Stimulated activated naive CD4-positive, alpha-beta T cell treated with Interleukin-2 at 50 U/mL for 16 hours (primary cell): ENCODE measurements around the gene RTF1.
"Not testable (repeated sequence)": the region's sequence is repeated elsewhere in the genome, so short reads cannot be mapped to it uniquely, and the experiment has no call there.

Source experiments
- DNase-seq: peaks from one replicate; lab custom pipeline; 2025; lab: John Stamatoyannopoulos, UW

The RTF1 gene

DNA sequence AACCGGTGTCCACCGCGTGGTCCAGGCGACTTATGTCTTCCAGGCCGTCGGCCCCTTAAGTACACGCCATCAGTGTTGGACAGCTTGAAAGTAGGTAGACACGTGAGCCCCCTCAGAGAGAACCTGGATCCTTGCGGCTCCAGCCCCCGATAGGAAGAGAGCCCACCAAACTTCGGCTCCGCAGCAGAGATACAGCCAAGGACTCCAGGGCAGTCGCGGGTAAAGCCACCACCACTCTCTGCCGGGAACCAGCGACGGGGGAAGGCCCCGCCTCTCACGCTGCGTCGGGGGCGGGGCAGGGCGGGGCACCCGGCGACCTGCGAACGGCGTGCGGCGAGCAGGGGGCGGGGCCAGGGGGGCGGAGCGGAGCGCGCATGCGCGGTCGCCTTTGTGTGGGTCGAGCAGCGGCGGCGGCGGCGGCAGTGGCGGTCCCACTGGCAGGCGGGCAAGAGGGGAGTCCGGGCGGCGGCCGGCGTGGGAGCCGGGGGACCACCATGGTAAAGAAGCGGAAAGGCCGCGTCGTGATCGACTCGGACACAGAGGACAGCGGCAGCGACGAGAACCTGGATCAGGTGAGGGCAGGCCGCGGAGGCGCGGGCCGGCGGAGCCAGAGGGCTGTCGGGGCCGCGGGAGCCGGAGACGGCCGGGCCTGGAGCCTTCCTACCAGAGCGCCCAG, at the start of gene RTF1:
TSS of gene RTF1 (plus strand) at position 354 of the 676 bp plus-strand sequence. CDS start at position 375, 21 bp downstream.
- DNase-seq = peak; percentile 92

- DNase-seq = no peak
These were observed 49.5 kb upstream of the RTF1 start for GRCh38 chr15:41367418-41367817.

GRCh38 chr15:41377978-41378377, 38.9 kb upstream of the RTF1 start:
- DNase-seq = no peak

DNA sequence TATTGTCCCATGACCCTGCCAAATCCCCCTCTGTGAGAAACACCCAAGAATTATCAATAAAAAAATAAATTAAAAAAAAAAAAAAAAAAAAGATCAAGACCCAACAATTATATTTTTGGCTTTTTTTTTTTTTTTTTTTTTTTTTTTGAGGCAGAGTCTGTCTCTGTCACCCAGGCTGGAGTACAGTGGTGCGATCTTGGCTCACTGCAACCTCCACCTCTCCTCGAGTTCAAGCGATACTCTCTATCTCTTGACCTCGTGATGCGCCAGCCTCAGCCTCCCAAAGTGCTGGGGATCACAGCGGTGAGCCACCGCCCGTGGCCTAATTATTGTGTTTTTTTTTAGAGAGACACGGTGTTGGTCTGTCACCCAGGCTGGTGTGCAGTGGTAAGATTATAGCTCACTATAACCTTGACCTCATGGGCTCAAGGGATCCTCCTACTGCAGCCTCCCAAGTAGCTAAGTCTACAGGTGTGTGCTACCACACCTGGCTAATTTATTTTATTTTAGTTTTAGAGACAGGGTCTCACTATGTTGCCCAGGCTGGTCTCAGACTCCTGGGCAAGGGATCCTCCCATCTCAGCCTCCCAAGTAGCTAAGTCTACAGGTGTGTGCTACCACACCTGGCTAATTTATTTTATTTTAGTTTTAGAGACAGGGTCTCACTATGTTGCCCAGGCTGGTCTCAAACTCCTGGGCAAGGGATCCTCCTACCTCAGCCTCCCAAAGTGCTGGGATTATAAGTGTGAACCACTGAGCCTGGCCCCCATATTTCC, 32.7 kb upstream of the RTF1 start:
- DNase-seq = not testable (repeated sequence)

DNA sequence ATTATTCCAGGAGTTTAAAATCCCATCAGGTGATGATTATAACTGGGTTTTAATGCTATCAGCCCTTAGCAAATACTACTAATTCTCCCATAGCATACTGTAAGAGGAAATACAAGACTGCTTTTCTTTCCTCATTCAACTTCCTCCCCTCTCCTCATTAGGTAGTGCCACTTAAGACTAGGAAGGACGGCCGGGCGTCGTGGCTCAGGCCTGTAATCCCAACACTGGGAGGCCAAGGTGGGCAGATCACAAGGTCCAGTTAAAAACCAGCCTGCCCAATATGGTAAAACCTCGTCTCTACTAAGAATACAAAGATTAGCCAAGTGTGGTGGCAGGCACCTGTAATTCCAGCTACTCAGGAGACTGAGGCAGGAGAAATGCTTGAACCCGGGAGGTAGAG, 29.2 kb upstream of the RTF1 start:
- no peak for DNase-seq

- no peak for DNase-seq
These were observed 24.2 kb upstream of the RTF1 start for GRCh38 chr15:41392659-41393058.

GRCh38 chr15:41394924-41395323, 22.0 kb upstream of the RTF1 start:
- DNase-seq = no peak

DNA sequence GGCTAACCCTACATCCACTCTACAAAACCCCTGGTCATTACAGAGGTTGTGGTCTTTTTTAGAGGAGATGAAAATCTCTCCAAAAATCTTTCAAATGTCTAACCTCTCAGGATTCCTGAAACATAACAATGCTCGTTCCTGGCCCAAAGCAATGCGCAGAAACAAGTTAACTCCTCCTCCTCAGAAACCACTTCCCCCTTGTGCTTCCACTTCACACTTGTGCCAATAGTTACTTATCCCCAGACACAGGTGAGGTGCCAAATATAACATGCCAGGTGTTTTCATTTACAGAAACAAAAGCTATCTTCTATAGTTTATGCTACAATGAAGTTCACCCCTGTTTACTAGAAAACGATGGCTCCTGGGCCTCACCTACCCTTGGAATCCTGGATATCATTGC, 20.8 kb upstream of the RTF1 start:
- no peak for DNase-seq

DNA sequence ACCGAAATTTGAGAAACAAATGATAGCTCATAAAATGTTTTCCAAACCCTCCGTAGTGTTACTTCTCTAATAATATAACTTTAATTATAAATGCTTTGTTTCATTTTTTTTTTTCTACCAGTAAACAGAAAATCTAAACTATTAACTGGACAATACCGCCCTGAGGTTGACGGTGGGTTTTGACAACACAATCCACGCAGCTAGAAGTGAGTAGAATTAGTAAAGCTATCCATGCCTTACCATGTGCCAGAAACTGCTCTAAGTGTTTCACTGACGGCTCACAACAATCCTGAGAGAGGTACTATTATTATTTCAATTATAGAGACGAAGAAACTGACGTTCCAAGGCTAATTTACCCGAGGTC, 15.0 kb upstream of the RTF1 start:
- no peak for DNase-seq

- no peak for DNase-seq
These were observed 9.6 kb upstream of the RTF1 start for GRCh38 chr15:41407341-41407740.

DNA sequence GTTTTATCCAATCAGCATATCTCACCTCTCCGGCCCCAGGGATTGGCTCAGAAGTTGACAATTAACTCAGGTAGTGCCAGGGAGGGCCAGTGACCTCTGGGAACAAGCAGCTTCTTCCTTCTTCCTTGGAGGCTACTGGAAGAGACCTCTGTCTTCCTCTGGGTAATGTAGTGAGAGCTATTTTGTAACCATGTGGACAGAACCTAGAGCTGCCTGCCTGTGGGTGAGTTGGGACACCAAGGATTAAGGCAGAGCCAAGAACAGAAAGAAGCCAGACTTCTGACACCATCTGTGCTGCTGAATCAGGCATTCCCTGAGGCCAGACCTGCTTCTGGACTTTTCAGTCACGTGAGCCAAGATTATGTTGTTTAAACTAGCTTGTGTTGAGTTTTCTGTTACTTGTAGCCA, 8.7 kb upstream of the RTF1 start:
- no peak for DNase-seq

- DNase-seq = no peak
These were observed 5.9 kb upstream of the RTF1 start for GRCh38 chr15:41411031-41411430.

- no peak for DNase-seq
These were observed 5.5 kb upstream of the RTF1 start for GRCh38 chr15:41411441-41411840.

- DNase-seq = no peak
These were observed 660 bp upstream of the RTF1 start for GRCh38 chr15:41416128-41416741.

GRCh38 chr15:41417418-41418195, 712 bp downstream of the RTF1 start:
- peak; percentile 38 for DNase-seq

DNA sequence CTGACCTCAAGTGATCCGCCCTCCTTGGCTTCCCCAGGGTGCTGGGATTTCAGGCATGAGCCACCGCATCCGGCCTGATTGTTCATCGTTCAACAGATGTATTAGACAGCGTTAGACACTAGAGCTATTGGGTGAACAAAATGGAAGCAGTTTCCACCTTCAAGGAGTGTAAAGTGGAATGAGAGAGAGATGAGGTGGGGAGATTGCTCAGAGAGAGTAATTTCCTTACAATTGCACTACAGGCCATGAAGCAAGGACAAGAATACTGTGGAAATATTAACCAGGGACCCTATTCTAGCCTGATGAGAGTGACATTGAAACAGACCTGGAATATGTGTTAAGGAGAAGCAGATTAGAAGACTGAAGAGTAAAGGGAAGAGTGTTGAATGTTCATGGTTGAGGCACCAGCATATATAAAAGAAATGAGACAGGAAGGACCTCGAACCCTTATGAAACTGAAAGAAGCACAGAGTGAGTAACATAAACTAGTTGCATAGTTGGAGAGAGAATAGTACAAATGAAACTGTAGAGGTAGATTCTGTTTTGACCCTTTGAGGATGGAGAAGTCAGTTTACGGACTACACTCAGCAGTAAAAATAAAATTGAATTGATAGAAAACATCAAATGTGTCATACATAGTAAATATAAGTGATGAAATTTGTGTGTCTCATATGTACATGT, 7.2 kb downstream of the RTF1 start:
- DNase-seq = no peak

DNA sequence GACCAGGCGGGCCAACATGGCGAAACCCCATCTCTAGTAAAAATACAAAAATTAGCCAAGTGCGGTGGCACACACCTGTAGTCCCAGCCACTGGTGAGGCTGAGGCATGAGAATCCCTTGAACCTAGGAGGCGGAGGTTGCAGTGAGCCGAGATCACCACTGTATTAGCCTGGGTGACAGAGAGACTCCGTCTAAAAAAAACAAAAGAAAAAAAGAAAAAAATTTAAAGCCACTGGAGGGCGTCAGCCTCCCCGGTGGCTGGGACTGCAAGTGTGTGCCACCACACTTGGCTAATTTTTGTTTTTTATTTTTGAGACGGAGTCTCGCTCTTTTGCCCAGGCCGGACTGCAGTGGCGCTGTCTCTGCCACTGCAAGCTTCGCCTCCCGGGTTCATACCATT, 7.9 kb downstream of the RTF1 start:
- no peak for DNase-seq

- not testable (repeated sequence) for DNase-seq
These were observed 9.0 kb downstream of the RTF1 start for GRCh38 chr15:41425907-41426306.

DNA sequence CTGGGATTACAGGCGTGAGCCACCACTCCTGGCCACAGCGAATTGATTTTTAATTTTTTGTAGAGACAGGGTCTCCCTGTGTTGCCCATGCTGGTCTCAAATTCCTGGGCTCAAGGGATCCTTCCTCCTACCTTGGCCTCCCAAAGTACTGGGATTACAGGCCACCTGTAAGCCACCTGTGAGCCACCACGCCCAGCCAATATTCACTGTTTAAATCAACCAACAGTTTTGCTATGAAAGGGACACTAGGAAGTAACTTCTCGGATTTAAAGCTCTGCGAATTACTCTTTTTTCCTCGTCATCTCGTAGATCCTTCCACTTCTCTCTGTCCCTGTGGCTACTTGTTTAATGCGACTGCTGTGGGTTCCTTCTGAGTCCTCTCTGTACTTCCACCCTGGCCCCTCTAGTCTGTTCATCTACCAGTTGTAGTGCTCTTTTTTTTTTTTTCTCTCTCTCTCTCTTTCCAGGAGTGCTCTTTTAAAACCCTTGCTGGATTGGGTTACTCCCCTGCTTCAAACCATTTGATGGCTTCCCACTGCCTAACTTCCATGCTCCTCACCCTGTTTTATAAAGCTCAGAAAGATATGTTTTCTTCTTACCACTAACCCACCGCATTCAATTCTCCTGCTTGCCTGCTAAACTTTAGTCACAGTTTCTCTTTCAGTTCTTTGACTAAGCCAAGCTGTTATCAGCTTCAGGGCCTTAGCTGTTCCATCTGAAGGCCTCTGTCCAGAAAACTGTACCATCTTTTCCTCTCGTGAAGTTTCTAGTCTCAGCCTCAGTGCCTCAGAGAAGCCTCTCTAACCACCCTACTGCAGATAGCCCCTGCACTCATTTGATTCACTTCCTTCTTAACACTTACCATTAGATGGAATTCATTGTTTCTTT, 12.4 kb downstream of the RTF1 start:
- DNase-seq = no peak

- DNase-seq = no peak
These were observed 18.3 kb downstream of the RTF1 start for GRCh38 chr15:41435037-41435786.
